ENCODE measurements around the gene EVPL.

EVPL gene

GRCh38 chr17:75983501-75984181 lies 43.5 kb downstream of the EVPL start (continued):
- TF ChIP-seq ZBTB6 (tag by site-specific recombination; IDR thresholded peaks at IDR 0.05): no peak
- no peak for TF ChIP-seq ZNF223 (tag by site-specific recombination; IDR thresholded peaks at IDR 0.05)
- peak; percentile 89 for TF ChIP-seq KLF1 (tag by site-specific recombination; IDR thresholded peaks at IDR 0.05)
- TF ChIP-seq SP3 (tag by site-specific recombination; IDR thresholded peaks at IDR 0.05): peak; percentile 61

DNA sequence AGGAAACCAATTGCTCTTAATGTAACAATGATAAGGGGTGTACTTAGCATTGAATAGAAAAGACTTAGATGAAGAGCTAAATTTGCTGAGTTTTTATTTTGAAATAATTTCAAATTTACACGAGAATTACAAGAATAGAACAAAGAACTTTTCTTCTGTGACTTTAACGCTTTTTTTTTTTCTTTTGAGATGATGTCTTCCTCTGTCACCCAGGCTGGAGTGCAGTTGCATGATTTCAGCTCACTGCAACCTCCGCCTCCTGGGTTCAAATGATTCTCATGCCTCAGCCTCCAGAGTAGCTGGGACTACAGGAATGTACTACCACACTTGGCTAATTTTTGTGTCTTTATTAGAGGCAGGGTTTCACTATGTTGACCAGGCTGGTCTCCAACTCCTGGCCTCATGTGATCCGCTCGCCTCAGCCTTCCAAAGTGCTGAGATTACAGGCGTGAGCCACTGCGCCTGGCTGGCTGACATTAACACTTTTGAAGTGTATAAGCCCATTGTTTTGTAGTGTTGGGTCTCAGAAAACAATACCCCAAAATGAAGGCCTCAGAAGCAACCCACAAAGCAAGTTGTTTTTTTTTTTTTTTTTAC lies 46.0 kb downstream of the EVPL start:
- no peak overlapping the region for H3K27ac ChIP-seq (ENCODE audit: extremely low read depth, low read depth, low read length)

DNA sequence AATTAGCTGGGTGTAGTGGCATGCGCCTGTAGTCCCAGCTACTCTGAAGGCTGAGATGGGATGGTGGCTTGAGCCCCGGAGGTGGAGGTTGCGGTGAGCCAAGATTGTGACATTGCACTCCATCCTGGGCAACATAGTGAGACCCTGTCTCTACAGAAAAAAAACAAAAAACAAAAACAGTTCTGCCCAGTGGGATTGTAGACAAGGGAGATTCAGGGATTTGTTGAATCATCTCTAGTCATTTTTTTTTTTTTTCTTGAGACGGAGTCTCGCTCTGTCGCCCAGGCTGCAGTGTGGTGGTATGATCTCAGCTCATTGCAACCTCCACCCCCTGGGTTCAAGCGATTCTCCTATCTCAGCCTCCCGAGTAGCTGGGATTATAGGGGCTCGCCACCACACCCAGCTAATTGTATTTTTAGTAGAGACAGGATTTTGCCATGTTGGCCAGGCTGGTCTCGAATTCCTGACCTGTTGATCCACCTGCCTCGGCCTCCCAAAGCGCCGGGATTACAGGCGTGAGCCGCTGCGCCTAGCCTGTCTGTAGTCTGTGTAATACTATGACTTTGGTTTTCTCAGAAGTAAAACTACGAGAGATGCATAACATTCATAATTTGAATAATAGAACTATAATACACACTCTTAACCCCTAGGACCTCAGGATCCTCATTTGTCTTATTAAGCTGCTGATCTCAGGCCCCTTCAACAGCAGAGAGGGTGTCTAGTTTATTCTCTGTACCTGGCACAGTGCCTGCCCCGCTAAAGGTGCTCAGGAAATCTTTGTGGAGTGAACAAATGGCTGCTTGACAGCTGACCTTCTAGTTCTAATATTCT lies 46.7 kb downstream of the EVPL start:
- Histone ChIP-seq H3K4me3 (ENCODE audit: low read depth, low read length) (peak overlapping the region; percentile 77), H3K27ac (ENCODE audit: extremely low read depth, low read depth, low read length) (peak overlapping the region; percentile 96), H3K36me3 (ENCODE audit: control insufficient read depth in 2 of 2, insufficient read depth in 1 of 2, low read length in 2 of 2) (peaks cover 2 to 13% of the 10 kb centered on the region in 2 experiments; a peak in 2 of 3 replicates), H3K9me3 (ENCODE audit: control insufficient read depth, insufficient read depth, low read depth, low read length) (no peaks in the 10 kb centered on the region), H3K4me1 (ENCODE audit: control insufficient read depth, insufficient read depth, low read length) (peaks cover 25% of the 10 kb centered on the region)
- POLR2A ChIA-PET: interaction anchor here (0.6 to 1.4 kb wide), 6 partner anchors 20 to 583 kb away, joined by 3 to 5 read pairs (median 4); partner anchors contain the start of gene CDK3
- CTCF ChIA-PET: interaction anchor here (0.6 to 2.5 kb wide), 7 partner anchors 16 to 202 kb away, joined by 3 to 15 read pairs (median 3); partner anchors contain the start of gene CDK3
- TF ChIP-seq OSR2 (tag by site-specific recombination; IDR thresholded peaks at IDR 0.05): no peak
- no peak for TF ChIP-seq ZNF580 (tag by site-specific recombination; IDR thresholded peaks at IDR 0.05)
- no peak for TF ChIP-seq ZFP41 (tag by site-specific recombination; IDR thresholded peaks at IDR 0.05; ENCODE audit: borderline replicate concordance)
- TF ChIP-seq, protein P1, sequence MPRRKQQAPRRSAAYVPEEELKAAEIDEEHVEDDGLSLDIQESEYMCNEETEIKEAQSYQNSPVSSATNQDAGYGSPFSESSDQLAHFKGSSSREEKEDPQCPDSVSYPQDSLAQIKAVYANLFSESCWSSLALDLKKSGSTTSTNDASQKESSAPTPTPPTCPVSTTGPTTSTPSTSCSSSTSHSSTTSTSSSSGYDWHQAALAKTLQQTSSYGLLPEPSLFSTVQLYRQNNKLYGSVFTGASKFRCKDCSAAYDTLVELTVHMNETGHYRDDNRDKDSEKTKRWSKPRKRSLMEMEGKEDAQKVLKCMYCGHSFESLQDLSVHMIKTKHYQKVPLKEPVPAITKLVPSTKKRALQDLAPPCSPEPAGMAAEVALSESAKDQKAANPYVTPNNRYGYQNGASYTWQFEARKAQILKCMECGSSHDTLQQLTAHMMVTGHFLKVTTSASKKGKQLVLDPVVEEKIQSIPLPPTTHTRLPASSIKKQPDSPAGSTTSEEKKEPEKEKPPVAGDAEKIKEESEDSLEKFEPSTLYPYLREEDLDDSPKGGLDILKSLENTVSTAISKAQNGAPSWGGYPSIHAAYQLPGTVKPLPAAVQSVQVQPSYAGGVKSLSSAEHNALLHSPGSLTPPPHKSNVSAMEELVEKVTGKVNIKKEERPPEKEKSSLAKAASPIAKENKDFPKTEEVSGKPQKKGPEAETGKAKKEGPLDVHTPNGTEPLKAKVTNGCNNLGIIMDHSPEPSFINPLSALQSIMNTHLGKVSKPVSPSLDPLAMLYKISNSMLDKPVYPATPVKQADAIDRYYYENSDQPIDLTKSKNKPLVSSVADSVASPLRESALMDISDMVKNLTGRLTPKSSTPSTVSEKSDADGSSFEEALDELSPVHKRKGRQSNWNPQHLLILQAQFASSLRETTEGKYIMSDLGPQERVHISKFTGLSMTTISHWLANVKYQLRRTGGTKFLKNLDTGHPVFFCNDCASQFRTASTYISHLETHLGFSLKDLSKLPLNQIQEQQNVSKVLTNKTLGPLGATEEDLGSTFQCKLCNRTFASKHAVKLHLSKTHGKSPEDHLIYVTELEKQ (tag by site-specific recombination; IDR thresholded peaks at IDR 0.05; ENCODE audit: borderline replicate concordance): no peak
- TF ChIP-seq ZNF48 (tag by site-specific recombination; IDR thresholded peaks at IDR 0.05): no peak
- peak; percentile 76 for TF ChIP-seq SCRT1 (tag by site-specific recombination; IDR thresholded peaks at IDR 0.05; ENCODE audit: borderline replicate concordance)
- no peak for TF ChIP-seq ZNF544 (tag by site-specific recombination; IDR thresholded peaks at IDR 0.05)
- TF ChIP-seq ZNF121 (tag by site-specific recombination; IDR thresholded peaks at IDR 0.05): peak; percentile 99
- 0 out of 2 replicates have a peak, but pooled peaks have one; percentile 12 for TF ChIP-seq GLIS1 (tag by site-specific recombination; IDR thresholded peaks at IDR 0.05)
- no peak for TF ChIP-seq ZNF324 (tag by site-specific recombination; IDR thresholded peaks at IDR 0.05)
- no peak for TF ChIP-seq ZNF664 (tag by site-specific recombination; IDR thresholded peaks at IDR 0.05)
- TF ChIP-seq ZNF214 (tag by site-specific recombination; IDR thresholded peaks at IDR 0.05; ENCODE audit: borderline replicate concordance): no peak
- no peak for TF ChIP-seq ZNF449 (tag by site-specific recombination; IDR thresholded peaks at IDR 0.05)
- TF ChIP-seq, protein P2, sequence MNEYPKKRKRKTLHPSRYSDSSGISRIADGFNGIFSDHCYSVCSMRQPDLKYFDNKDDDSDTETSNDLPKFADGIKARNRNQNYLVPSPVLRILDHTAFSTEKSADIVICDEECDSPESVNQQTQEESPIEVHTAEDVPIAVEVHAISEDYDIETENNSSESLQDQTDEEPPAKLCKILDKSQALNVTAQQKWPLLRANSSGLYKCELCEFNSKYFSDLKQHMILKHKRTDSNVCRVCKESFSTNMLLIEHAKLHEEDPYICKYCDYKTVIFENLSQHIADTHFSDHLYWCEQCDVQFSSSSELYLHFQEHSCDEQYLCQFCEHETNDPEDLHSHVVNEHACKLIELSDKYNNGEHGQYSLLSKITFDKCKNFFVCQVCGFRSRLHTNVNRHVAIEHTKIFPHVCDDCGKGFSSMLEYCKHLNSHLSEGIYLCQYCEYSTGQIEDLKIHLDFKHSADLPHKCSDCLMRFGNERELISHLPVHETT (tag by site-specific recombination; IDR thresholded peaks at IDR 0.05): no peak
- peak; percentile 80 for TF ChIP-seq SCRT2 (tag by site-specific recombination; IDR thresholded peaks at IDR 0.05)

More for the DNA sequence above, 46.0 kb downstream of the EVPL start:
- H3K4me3 ChIP-seq (ENCODE audit: low read depth, low read length): no peak overlapping the region
- TF ChIP-seq, protein P3, sequence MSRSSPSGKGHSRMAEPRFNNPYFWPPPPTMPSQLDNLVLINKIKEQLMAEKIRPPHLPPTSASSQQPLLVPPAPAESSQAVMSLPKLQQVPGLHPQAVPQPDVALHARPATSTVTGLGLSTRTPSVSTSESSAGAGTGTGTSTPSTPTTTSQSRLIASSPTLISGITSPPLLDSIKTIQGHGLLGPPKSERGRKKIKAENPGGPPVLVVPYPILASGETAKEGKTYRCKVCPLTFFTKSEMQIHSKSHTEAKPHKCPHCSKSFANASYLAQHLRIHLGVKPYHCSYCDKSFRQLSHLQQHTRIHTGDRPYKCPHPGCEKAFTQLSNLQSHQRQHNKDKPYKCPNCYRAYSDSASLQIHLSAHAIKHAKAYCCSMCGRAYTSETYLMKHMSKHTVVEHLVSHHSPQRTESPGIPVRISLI (tag by site-specific recombination; IDR thresholded peaks at IDR 0.05): no peak
- TF ChIP-seq ZNF2 (tag by site-specific recombination; IDR thresholded peaks at IDR 0.05): no peak
- H3K36me3 ChIP-seq (ENCODE audit: control insufficient read depth in 2 of 2, insufficient read depth in 1 of 2, low read length in 2 of 2): peaks cover 0 to 8% of the 10 kb centered on the region in 2 experiments; a peak in 1 of 3 replicates
- ChIA-PET POLR2A (interaction anchor here (0.5 to 1.4 kb wide), 6 partner anchors 10 to 377 kb away, joined by 3 to 6 read pairs (median 4); partner anchors contain the start of gene CDK3), CTCF (interaction anchor here (0.6 to 2.5 kb wide), 4 partner anchors 17 to 24 kb away, joined by 3 to 15 read pairs (median 9); partner anchors contain the start of gene CDK3)
- H3K4me1 ChIP-seq (ENCODE audit: control insufficient read depth, insufficient read depth, low read length): peaks cover 20% of the 10 kb centered on the region
- no peaks in the 10 kb centered on the region for H3K9me3 ChIP-seq (ENCODE audit: control insufficient read depth, insufficient read depth, low read depth, low read length)

All from HEK293 (cell line).